Measurements from ENCODE around the gene DESI2.

The DESI2 gene

DNA sequence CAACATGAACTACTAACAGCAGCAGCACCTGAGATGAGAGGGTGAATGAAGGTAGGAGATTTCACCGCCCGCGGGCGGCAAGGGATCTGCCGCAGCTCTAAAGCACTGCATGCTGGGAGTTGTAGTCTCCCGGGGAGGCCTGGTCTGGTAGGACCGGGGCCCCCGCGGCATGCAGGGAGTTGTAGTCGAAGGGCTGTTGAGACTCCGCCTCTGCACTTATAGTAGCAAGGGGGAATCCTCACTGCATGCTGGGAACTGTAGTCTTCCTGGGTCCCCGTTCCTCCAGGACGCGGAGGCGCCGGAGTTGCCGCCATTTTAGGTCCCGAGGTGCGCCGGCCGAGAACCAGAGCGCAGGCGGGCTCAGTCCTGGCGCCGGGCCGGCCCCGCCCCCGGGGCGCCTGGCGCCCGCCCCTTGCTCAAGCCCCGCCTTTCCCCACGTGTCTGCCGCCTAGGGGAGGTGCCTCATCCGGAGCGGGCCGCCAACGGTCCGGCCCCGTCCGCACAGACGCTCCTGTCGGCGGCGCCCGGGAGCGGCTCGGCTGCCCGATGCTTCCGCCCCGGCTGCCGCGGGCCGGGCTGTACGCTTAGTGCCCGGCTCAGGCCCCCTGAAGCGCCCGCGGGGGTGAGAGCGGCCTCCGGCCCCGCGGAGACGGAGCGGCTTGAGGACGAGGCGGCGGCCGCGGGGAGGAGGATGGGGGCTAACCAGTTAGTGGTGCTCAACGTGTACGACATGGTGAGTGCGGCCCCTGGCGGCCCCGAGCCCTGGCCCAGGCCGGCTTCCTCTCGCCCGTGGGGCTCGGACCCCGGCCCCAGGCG, at the start of gene DESI2:
TSS of gene DESI2 (plus strand) at position 504 of the 816 bp plus-strand sequence. CDS start at position 692, 188 bp downstream.
- H3K4me3 ChIP-seq (ENCODE audit: low read depth, low read length) = peak within 1 kb of the TSS; percentile 95
- TF ChIP-seq, protein P1, sequence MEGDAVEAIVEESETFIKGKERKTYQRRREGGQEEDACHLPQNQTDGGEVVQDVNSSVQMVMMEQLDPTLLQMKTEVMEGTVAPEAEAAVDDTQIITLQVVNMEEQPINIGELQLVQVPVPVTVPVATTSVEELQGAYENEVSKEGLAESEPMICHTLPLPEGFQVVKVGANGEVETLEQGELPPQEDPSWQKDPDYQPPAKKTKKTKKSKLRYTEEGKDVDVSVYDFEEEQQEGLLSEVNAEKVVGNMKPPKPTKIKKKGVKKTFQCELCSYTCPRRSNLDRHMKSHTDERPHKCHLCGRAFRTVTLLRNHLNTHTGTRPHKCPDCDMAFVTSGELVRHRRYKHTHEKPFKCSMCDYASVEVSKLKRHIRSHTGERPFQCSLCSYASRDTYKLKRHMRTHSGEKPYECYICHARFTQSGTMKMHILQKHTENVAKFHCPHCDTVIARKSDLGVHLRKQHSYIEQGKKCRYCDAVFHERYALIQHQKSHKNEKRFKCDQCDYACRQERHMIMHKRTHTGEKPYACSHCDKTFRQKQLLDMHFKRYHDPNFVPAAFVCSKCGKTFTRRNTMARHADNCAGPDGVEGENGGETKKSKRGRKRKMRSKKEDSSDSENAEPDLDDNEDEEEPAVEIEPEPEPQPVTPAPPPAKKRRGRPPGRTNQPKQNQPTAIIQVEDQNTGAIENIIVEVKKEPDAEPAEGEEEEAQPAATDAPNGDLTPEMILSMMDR (IDR thresholded peaks at IDR 0.05; ENCODE audit: low read depth, low read length) = peak; percentile 53

DNA sequence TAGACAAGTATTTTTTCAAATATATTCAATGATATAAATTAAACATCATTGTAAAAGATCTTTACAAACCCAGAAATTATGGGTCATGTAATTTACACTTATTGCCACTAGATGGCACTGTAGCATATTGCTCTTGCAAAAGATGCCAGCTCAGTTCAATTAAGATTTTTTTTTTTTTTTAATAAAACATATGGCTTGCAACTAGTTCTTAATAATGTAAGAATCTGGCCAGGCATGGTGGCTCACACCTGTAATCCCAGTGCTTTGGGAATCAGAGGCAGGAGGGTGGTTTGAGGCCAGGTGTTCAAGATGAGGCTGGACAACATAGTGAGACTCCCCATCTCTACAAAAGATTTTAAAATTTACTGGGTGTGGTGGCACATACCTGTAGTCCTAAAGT, 49.4 kb upstream of the DESI2 start:
- TF ChIP-seq, protein P1 (IDR thresholded peaks at IDR 0.05; ENCODE audit: low read depth, low read length) = 0 out of 2 replicates have a peak, but pooled peaks have one; percentile 23
- H3K4me3 ChIP-seq (ENCODE audit: low read depth, low read length) = no peak overlapping the region

DNA sequence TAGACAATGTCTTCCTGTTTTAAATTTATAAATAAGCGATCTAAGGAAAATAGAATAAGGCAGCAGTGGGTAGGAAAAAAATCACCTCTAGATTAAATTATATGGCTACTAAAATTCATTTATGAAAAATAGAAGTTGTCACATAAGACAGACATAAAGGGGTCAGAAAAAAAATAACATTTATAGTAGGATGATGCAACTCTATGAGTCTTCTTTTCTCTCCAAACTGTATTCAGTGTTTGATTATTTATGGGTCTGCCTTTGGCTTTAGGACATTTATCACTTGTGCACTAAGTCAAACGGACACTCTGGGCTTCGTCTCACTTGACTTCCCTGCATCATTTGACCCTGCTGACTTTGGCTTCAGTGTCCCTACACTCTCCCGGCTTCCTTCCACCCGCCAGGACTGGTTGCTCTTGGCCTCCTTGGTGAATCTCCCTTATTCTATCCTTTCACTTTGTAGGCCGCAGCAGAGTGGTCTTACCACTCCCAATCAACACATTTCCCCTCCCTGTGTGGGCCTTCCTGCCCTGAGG, 47.0 kb upstream of the DESI2 start:
- H3K4me3 ChIP-seq (ENCODE audit: low read depth, low read length) = no peak overlapping the region
- TF ChIP-seq, protein P1 (IDR thresholded peaks at IDR 0.05; ENCODE audit: low read depth, low read length) = no peak

DNA sequence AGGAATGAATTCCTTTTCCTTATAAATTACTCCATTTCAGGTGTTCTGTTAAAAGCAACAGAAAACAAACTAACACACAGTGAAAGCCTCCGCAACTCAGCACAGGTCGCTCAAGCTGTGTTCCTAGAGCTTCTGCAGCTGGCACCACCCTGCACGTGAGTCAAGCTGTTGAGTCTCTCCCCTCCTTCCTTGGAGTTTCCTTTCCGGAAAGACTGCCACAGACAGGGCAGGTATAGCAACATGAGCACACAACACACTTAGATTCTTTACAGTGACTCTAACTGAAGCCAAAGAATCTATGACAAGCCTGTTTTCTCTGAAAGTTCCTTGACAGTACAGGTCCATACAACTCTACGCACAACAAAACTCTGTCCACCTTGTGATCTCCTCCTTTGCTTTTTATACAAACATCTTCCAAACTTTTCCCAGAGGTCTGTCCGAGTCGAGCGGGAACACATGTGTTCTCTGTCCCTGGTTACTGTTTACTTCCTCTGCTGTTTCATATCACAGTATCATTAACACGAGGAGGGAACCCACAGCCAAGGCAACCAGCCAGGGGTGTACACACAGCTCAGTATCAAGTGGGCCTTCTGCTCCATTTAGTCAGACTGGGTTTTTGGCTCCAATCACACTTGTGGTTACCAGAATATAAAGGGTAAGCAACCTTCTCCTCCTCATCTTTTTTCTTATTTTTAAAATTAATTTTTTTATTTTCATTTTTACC, 38.7 kb upstream of the DESI2 start:
- TF ChIP-seq, protein P1 (IDR thresholded peaks at IDR 0.05; ENCODE audit: low read depth, low read length) = no peak

DNA sequence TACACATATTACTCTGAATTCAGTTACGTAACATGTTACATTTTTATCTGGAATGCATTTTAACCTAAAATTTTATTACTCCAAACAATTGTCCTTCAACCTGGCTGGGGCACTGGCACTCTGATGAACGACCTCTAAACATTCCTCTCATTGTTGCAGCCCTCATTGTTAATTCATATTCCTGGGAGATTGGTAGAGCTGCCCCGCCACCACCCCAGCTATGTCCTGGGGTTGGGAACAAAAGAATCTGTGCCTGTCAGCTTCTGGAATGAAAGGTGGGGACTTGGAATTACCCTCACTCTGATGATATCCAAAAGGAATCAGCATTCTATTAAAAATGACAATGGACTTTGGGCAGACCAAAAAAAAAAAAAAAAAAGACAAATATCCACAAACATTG, 38.0 kb upstream of the DESI2 start:
- TF ChIP-seq, protein P1 (IDR thresholded peaks at IDR 0.05; ENCODE audit: low read depth, low read length) = no peak
- no peak overlapping the region for H3K4me3 ChIP-seq (ENCODE audit: low read depth, low read length)

More for the DNA sequence above, 38.7 kb upstream of the DESI2 start:
- no peak overlapping the region for H3K4me3 ChIP-seq (ENCODE audit: low read depth, low read length)

DNA sequence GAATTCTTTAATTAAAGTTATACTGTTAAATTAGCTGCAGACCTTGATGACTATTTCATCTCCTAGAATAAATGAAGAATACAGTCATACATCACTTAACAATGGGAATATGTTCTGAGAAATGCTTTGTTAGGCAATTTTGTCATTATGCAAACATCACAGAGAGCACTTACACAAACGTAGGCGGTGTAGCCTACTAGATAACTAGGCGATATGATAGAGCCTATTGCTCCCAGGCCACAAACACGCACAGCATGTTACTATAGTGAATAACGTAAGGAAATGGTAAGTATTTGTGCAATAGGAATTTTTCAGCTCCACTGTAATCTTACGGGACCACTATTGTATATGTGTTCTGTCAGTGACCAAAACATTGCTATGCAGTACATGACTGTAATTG, 37.6 kb upstream of the DESI2 start:
- TF ChIP-seq, protein P1 (IDR thresholded peaks at IDR 0.05; ENCODE audit: low read depth, low read length) = no peak
- H3K4me3 ChIP-seq (ENCODE audit: low read depth, low read length) = no peak overlapping the region

All from WI38 (cell line).